Panc1 (cell line): ENCODE data around the gene ADAMTS2. TPM values are rescaled to one million over a fixed set of nuclear protein-coding genes. Genes with fewer than 3 reads are reported as not detected.

Experiments
- ATAC-seq: fragments of 200-7000 bp; cut with Tn5 transposase; 2 replicates; pipeline ENCODE4 v1.9.1; 2020; ENCODE audit warnings: mild to moderate bottlenecking, moderate library complexity
- BruUV-seq: library from RNA; stranded (reverse); fragments of 400-500 nt; replicated peaks from 2 replicates; lab custom pipeline; 2021; lab: Mats Ljungman, UMichigan
- CTCF ChIA-PET: fragments of 300-600 bp; sonication (Branson Sonifier 250); formaldehyde crosslinking; loops from one replicate; lab custom pipeline; 2022; ENCODE audit warnings: antibody characterized with exemption; lab: Charles Lee
- POLR2A ChIA-PET: fragments of 300-600 bp; sonication (Branson Sonifier 250); formaldehyde crosslinking; loops from one replicate; lab custom pipeline; 2022; ENCODE audit warnings: antibody characterized with exemption; lab: Charles Lee
- DNase-seq: peaks from one replicate; pipeline ENCODE4 v3.0.0-alpha.2; 2010; ENCODE audit warnings: low read depth, low spot score
- H3K27ac ChIP-seq: 2 replicates; pipeline ENCODE4 v1.5.1; 2011; ENCODE audit warnings: mild to moderate bottlenecking, low read length, inconsistent platforms
- H3K27me3 ChIP-seq: fragments of 200-500 bp; sonication (Bioruptor generic); 2 replicates; pipeline ENCODE4 v1.6.0; 2014; ENCODE audit warnings: low read length, inconsistent platforms; ENCODE audit not compliant: control insufficient read depth, insufficient read depth
- H3K36me3 ChIP-seq: fragments of 200-500 bp; sonication (Bioruptor generic); 2 replicates; pipeline ENCODE4 v1.5.1; 2014; ENCODE audit warnings: inconsistent platforms, mild to moderate bottlenecking, low read length, moderate library complexity; ENCODE audit not compliant: control insufficient read depth, insufficient read depth
- H3K4me1 ChIP-seq: 2 replicates; pipeline ENCODE4 v1.5.1; 2011; ENCODE audit warnings: inconsistent platforms, mild to moderate bottlenecking, low read length, moderate library complexity; ENCODE audit not compliant: control insufficient read depth, insufficient read depth
- H3K4me3 ChIP-seq, 2 experiments: 2 replicates each; pipeline ENCODE4 v1.5.1; 2011 to 2012; ENCODE audit warnings: low read depth in 2 of 2, low read length in 2 of 2, mild to moderate bottlenecking in 2 of 2, inconsistent platforms in 1 of 2, moderate library complexity in 1 of 2
- H3K9me3 ChIP-seq: fragments of 200-500 bp; sonication (Bioruptor generic); 2 replicates; pipeline ENCODE4 v1.5.1; 2014; ENCODE audit warnings: low read depth, mild to moderate bottlenecking, inconsistent platforms, low read length, moderate library complexity; ENCODE audit not compliant: control insufficient read depth, insufficient read depth
- CTCF ChIP-seq: fragments of 450-650 bp; IDR thresholded peaks from 2 replicates; pipeline ENCODE4 v1.5.1; 2017; ENCODE audit warnings: mild to moderate bottlenecking
- POLR2AphosphoS5 ChIP-seq: IDR thresholded peaks from 2 replicates; pipeline ENCODE4 v1.6.1; 2012; ENCODE audit warnings: mild to moderate bottlenecking, low read depth, low read length, moderate library complexity
- REST ChIP-seq, 2 experiments: IDR thresholded peaks; 2 replicates each; pipeline ENCODE4 v1.6.1; 2011 to 2012; ENCODE audit warnings: low read depth in 2 of 2, control low read depth in 1 of 2, low read length in 1 of 2, mild to moderate bottlenecking in 1 of 2, moderate library complexity in 1 of 2; ENCODE audit not compliant: insufficient read depth in 1 of 2
- SIN3A ChIP-seq: IDR thresholded peaks from 2 replicates; pipeline ENCODE4 v1.6.1; 2012; ENCODE audit warnings: low read depth, mild to moderate bottlenecking, low read length, moderate library complexity, borderline replicate concordance; ENCODE audit not compliant: insufficient read depth
- TCF7L2 ChIP-seq: IDR thresholded peaks from 2 replicates; pipeline ENCODE4 v1.6.1; 2011; ENCODE audit warnings: mild to moderate bottlenecking, low read depth, low read length, inconsistent platforms
- in situ Hi-C: cut with HindIII; loops from 2 replicates; pipeline ENCODE4 v1.10.0; 2016; ENCODE audit warnings: low sequenced_read_pairs, low pct_unique_long_range_greater_than_20kb
- intact Hi-C: fragments of 100-400 bp; cut with micrococcal nuclease; formaldehyde crosslinking; loops from one replicate; pipeline ENCODE4 v1.10.0; 2022; ENCODE audit not compliant: unreplicated experiment
- total RNA-seq: library from RNA; stranded (reverse); gene quantifications from one replicate; pipeline ENCODE4 v1.2.1, GENCODE V29; 2021; ENCODE audit not compliant: unreplicated experiment

ADAMTS2 gene
- total RNA-seq, 1 experiment from 2014 or later: 0.13 TPM

- POLR2A ChIA-PET: no interaction called here
Measured at GRCh38 chr5:179204572-179204971, 140.7 kb downstream of the ADAMTS2 start.

GRCh38 chr5:179203248-179203647 lies 142.0 kb downstream of the ADAMTS2 start:
- ChIA-PET CTCF (no interaction called here), POLR2A (no interaction called here)
- DNase-seq (no peak), ATAC-seq (no peak)
- in situ Hi-C loops (no loop called here), intact Hi-C loops (no loop called here)
- Histone ChIP-seq H3K27ac (no peak overlapping the region), H3K9me3 (no peaks in the 10 kb centered on the region), H3K27me3 (no peaks in the 10 kb centered on the region), H3K4me3 (no peak overlapping the region), H3K4me1 (no peaks in the 10 kb centered on the region), H3K36me3 (no peaks in the 10 kb centered on the region)
- no peak for TF ChIP-seq POLR2AphosphoS5
- no peak for TF ChIP-seq CTCF
- TF ChIP-seq REST (IDR thresholded peaks at IDR 0.05; ENCODE audit: insufficient read depth in 1 of 2, low read depth in 2 of 2, low read length in 1 of 2): no peak
- TF ChIP-seq TCF7L2: no peak
- no peak for TF ChIP-seq SIN3A
- no TSS peak for BruUV-seq

More at GRCh38 chr5:179204572-179204971, 140.7 kb downstream of the ADAMTS2 start:
- Histone ChIP-seq H3K9me3 (no peaks in the 10 kb centered on the region), H3K36me3 (no peaks in the 10 kb centered on the region), H3K27me3 (no peaks in the 10 kb centered on the region), H3K27ac (no peak overlapping the region), H3K4me3 (no peak overlapping the region), H3K4me1 (no peaks in the 10 kb centered on the region)
- in situ Hi-C loops (no loop called here), intact Hi-C loops (no loop called here)
- no peak for ATAC-seq
- no TSS peak for BruUV-seq
- no peak for DNase-seq
- TF ChIP-seq CTCF: no peak
- CTCF ChIA-PET: no interaction called here

- ATAC-seq: no peak
- no peaks in the 10 kb centered on the region for H3K27me3 ChIP-seq
- intact Hi-C loops: no loop called here
Measured at GRCh38 chr5:179201986-179202385, 143.3 kb downstream of the ADAMTS2 start.

More at GRCh38 chr5:179201986-179202385, 143.3 kb downstream of the ADAMTS2 start:
- TF ChIP-seq SIN3A (no peak), POLR2AphosphoS5 (no peak), TCF7L2 (no peak), CTCF (no peak), REST (IDR thresholded peaks at IDR 0.05; ENCODE audit: insufficient read depth in 1 of 2, low read depth in 2 of 2, low read length in 1 of 2) (no peak)
- Histone ChIP-seq H3K36me3 (no peaks in the 10 kb centered on the region), H3K9me3 (no peaks in the 10 kb centered on the region), H3K4me3 (no peak overlapping the region), H3K4me1 (no peaks in the 10 kb centered on the region), H3K27ac (no peak overlapping the region)
- POLR2A ChIA-PET: no interaction called here
- no peak for DNase-seq
- no TSS peak for BruUV-seq
- in situ Hi-C loops: no loop called here
- CTCF ChIA-PET: no interaction called here
